Measurements from ENCODE around the gene SHANK3.

The SHANK3 gene

DNA sequence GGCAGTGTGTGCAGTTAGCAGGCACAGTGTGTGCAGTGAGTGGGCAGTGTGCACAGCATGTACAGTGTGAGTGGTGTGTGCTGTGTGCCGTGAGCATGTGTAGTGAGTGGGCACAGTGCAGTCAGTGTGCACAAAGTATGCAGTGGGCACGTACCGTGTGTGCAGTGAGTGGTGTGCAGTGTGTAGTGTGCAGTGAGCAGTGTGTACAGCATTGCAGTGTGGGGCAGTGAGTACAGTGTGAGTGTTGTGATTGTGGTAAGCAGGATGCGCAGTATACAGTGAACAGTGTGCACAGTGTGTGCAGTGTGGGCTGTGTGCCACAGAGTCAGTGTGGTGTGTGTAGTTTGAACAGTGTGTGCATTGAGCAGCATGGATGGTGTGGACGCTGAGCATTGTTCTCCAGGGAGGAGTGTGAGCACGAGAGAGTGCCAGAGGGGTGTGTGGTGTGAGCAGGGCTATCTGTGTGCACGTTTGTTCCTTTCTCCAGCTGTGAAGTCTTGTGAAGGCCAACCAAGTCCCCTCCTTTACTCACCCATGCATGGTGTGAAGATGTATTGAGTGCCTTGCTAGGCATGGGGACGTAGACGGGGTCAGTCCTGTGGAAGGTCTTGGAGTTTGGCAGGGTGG is 3.0 kb downstream of the SHANK3 start:
- Histone ChIP-seq H3K4me1 (ENCODE audit: control insufficient read depth in 1 of 2, insufficient read depth in 2 of 2, low read length in 2 of 2) (peaks cover 3 to 7% of the 10 kb centered on the region in 2 experiments), H3K14ac (ENCODE audit: low read length) (no peak overlapping the region), H3K18ac (ENCODE audit: low read length) (no peak overlapping the region), H3K4me2 (ENCODE audit: low read length) (peak overlapping the region; percentile 64), H2BK12ac (ENCODE audit: low read length) (no peak overlapping the region), H2BK5ac (ENCODE audit: low read depth, low read length, poor library complexity) (no peak overlapping the region), H4K8ac (ENCODE audit: low read depth, low read length) (no peak overlapping the region), H3K79me2 (ENCODE audit: control insufficient read depth, insufficient read depth, low read length, poor library complexity) (no peaks in the 10 kb centered on the region), H3K4me3 (ENCODE audit: low read depth, low read length) (peak overlapping the region; percentile 67), H3K79me1 (ENCODE audit: low read length) (no peaks in the 10 kb centered on the region), H2BK120ac (ENCODE audit: insufficient read depth, low read length, poor library complexity) (no peak overlapping the region), H3K23ac (ENCODE audit: low read length) (peak overlapping the region; percentile 63), H4K91ac (ENCODE audit: low read depth, low read length) (no peak overlapping the region), H3K36me3 (ENCODE audit: control insufficient read depth in 1 of 2, insufficient read depth in 2 of 2, low read length in 2 of 2) (no peaks in the 10 kb centered on the region), H2AFZ (ENCODE audit: insufficient read depth, low read length, poor library complexity) (no peak overlapping the region), H3K27ac (ENCODE audit: low read depth, low read length) (no peak overlapping the region), H3K9me3 (ENCODE audit: insufficient read depth, low read depth, low read length) (peaks cover 21% of the 10 kb centered on the region), H3K27me3 (ENCODE audit: insufficient read depth, low read length) (peaks cover 20% of the 10 kb centered on the region), H2AK5ac (ENCODE audit: low read length) (no peak overlapping the region), H3K9ac (ENCODE audit: low read length) (no peak overlapping the region), H4K12ac (ENCODE audit: low read depth, low read length) (no peak overlapping the region), H3K4ac (ENCODE audit: low read depth, low read length) (no peak overlapping the region)
- no peak for DNase-seq
- no CpG with 5 or more reads among the region's 9 CpGs for WGBS (ENCODE audit: extremely low coverage, insufficient coverage, insufficient read length)

DNA sequence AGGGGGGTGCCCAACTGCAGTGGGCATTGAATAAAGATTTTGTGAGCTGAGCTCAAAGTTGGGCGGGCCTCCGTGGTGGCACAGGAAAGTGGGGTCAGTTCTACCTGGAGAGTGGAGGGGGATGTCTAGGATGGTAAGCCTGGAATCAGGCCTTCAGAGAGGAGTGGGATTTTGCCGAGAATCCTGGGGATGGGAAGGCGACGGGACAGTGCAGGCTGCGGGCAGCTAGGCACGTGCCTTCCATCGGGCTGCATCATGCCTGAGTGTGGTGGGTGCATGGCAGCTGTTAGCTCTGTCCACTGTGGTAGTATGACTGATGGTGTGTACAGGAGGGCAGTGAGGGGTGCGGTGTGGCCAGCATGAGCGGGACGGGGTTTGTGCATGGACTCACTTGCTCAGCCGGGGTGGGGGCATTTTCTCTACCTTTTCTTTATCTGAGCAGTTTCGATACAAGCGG is 3.6 kb downstream of the SHANK3 start:
- WGBS (ENCODE audit: extremely low coverage, insufficient coverage, insufficient read length): no CpG with 5 or more reads among the region's 14 CpGs

GRCh38 chr22:50676661-50677492 is 4.3 kb downstream of the SHANK3 start:
- Histone ChIP-seq H4K91ac (ENCODE audit: low read depth, low read length) (no peak overlapping the region), H2AK5ac (ENCODE audit: low read length) (no peak overlapping the region), H2BK5ac (ENCODE audit: low read depth, low read length, poor library complexity) (no peak overlapping the region), H4K8ac (ENCODE audit: low read depth, low read length) (no peak overlapping the region), H3K9ac (ENCODE audit: low read length) (no peak overlapping the region), H3K4me3 (ENCODE audit: low read depth, low read length) (no peak overlapping the region), H2BK12ac (ENCODE audit: low read length) (no peak overlapping the region), H2BK120ac (ENCODE audit: insufficient read depth, low read length, poor library complexity) (no peak overlapping the region), H3K4me2 (ENCODE audit: low read length) (no peak overlapping the region), H3K18ac (ENCODE audit: low read length) (no peak overlapping the region), H3K23ac (ENCODE audit: low read length) (no peak overlapping the region), H3K27ac (ENCODE audit: low read depth, low read length) (no peak overlapping the region), H3K27me3 (ENCODE audit: insufficient read depth, low read length) (peaks cover 20% of the 10 kb centered on the region), H3K36me3 (ENCODE audit: control insufficient read depth in 1 of 2, insufficient read depth in 2 of 2, low read length in 2 of 2) (no peaks in the 10 kb centered on the region), H3K4me1 (ENCODE audit: control insufficient read depth in 1 of 2, insufficient read depth in 2 of 2, low read length in 2 of 2) (peaks cover 3 to 7% of the 10 kb centered on the region in 2 experiments), H3K14ac (ENCODE audit: low read length) (no peak overlapping the region), H2AFZ (ENCODE audit: insufficient read depth, low read length, poor library complexity) (no peak overlapping the region), H3K79me2 (ENCODE audit: control insufficient read depth, insufficient read depth, low read length, poor library complexity) (no peaks in the 10 kb centered on the region), H3K79me1 (ENCODE audit: low read length) (no peaks in the 10 kb centered on the region), H3K4ac (ENCODE audit: low read depth, low read length) (no peak overlapping the region), H4K12ac (ENCODE audit: low read depth, low read length) (no peak overlapping the region), H3K9me3 (ENCODE audit: insufficient read depth, low read depth, low read length) (peaks cover 21% of the 10 kb centered on the region)
- no CpG with 5 or more reads among the region's 10 CpGs for WGBS (ENCODE audit: extremely low coverage, insufficient coverage, insufficient read length)
- DNase-seq: no peak

More for the DNA sequence above, 3.6 kb downstream of the SHANK3 start:
- Histone ChIP-seq H3K4ac (ENCODE audit: low read depth, low read length) (no peak overlapping the region), H3K79me2 (ENCODE audit: control insufficient read depth, insufficient read depth, low read length, poor library complexity) (no peaks in the 10 kb centered on the region), H4K12ac (ENCODE audit: low read depth, low read length) (no peak overlapping the region), H3K14ac (ENCODE audit: low read length) (no peak overlapping the region), H3K27ac (ENCODE audit: low read depth, low read length) (no peak overlapping the region), H3K4me3 (ENCODE audit: low read depth, low read length) (no peak overlapping the region), H3K36me3 (ENCODE audit: control insufficient read depth in 1 of 2, insufficient read depth in 2 of 2, low read length in 2 of 2) (no peaks in the 10 kb centered on the region), H3K27me3 (ENCODE audit: insufficient read depth, low read length) (peaks cover 20% of the 10 kb centered on the region), H3K9me3 (ENCODE audit: insufficient read depth, low read depth, low read length) (peaks cover 21% of the 10 kb centered on the region), H3K23ac (ENCODE audit: low read length) (no peak overlapping the region), H3K4me1 (ENCODE audit: control insufficient read depth in 1 of 2, insufficient read depth in 2 of 2, low read length in 2 of 2) (peaks cover 3 to 7% of the 10 kb centered on the region in 2 experiments), H2AFZ (ENCODE audit: insufficient read depth, low read length, poor library complexity) (no peak overlapping the region), H3K4me2 (ENCODE audit: low read length) (no peak overlapping the region), H2BK12ac (ENCODE audit: low read length) (no peak overlapping the region), H4K91ac (ENCODE audit: low read depth, low read length) (no peak overlapping the region), H3K18ac (ENCODE audit: low read length) (no peak overlapping the region), H4K8ac (ENCODE audit: low read depth, low read length) (no peak overlapping the region), H2BK5ac (ENCODE audit: low read depth, low read length, poor library complexity) (no peak overlapping the region), H3K9ac (ENCODE audit: low read length) (no peak overlapping the region), H2AK5ac (ENCODE audit: low read length) (no peak overlapping the region), H2BK120ac (ENCODE audit: insufficient read depth, low read length, poor library complexity) (no peak overlapping the region), H3K79me1 (ENCODE audit: low read length) (no peaks in the 10 kb centered on the region)
- no peak for DNase-seq

GRCh38 chr22:50677493-50678217 is 5.0 kb downstream of the SHANK3 start:
- no peak for DNase-seq
- WGBS (ENCODE audit: extremely low coverage, insufficient coverage, insufficient read length): no CpG with 5 or more reads among the region's 13 CpGs
- no peak overlapping the region for H4K8ac ChIP-seq (ENCODE audit: low read depth, low read length)
- no peak overlapping the region for H3K23ac ChIP-seq (ENCODE audit: low read length)
- no peak overlapping the region for H3K27ac ChIP-seq (ENCODE audit: low read depth, low read length)
- no peak overlapping the region for H3K4me3 ChIP-seq (ENCODE audit: low read depth, low read length)
- no peaks in the 10 kb centered on the region for H3K79me1 ChIP-seq (ENCODE audit: low read length)
- no peak overlapping the region for H2AK5ac ChIP-seq (ENCODE audit: low read length)
- no peak overlapping the region for H3K4ac ChIP-seq (ENCODE audit: low read depth, low read length)
- H3K9me3 ChIP-seq (ENCODE audit: insufficient read depth, low read depth, low read length): peaks cover 18% of the 10 kb centered on the region
- H2BK120ac ChIP-seq (ENCODE audit: insufficient read depth, low read length, poor library complexity): no peak overlapping the region
- H3K4me1 ChIP-seq (ENCODE audit: control insufficient read depth in 1 of 2, insufficient read depth in 2 of 2, low read length in 2 of 2): peaks cover 3 to 7% of the 10 kb centered on the region in 2 experiments
- no peak overlapping the region for H3K18ac ChIP-seq (ENCODE audit: low read length)
- no peak overlapping the region for H4K91ac ChIP-seq (ENCODE audit: low read depth, low read length)
- H2BK12ac ChIP-seq (ENCODE audit: low read length): no peak overlapping the region
- H3K27me3 ChIP-seq (ENCODE audit: insufficient read depth, low read length): peaks cover 20% of the 10 kb centered on the region
- no peak overlapping the region for H3K9ac ChIP-seq (ENCODE audit: low read length)
- H3K36me3 ChIP-seq (ENCODE audit: control insufficient read depth in 1 of 2, insufficient read depth in 2 of 2, low read length in 2 of 2): no peaks in the 10 kb centered on the region
- no peak overlapping the region for H2AFZ ChIP-seq (ENCODE audit: insufficient read depth, low read length, poor library complexity)
- H3K79me2 ChIP-seq (ENCODE audit: control insufficient read depth, insufficient read depth, low read length, poor library complexity): no peaks in the 10 kb centered on the region
- no peak overlapping the region for H3K14ac ChIP-seq (ENCODE audit: low read length)
- H3K4me2 ChIP-seq (ENCODE audit: low read length): no peak overlapping the region
- H4K12ac ChIP-seq (ENCODE audit: low read depth, low read length): no peak overlapping the region
- H2BK5ac ChIP-seq (ENCODE audit: low read depth, low read length, poor library complexity): no peak overlapping the region
